Spleen (tissue), 11 donors: ENCODE measurements around the gene FOXK1. TPM values are rescaled to one million over a fixed set of nuclear protein-coding genes. Genes with fewer than 3 reads are reported as not detected.
A peak's percentile ranks its signal among the peaks of the same experiment; 100 is the strongest.

Experiments used
- DNase-seq: peaks from one replicate; pipeline ENCODE4 v3.0.0-alpha.2; 2020
- H3K27ac ChIP-seq, 8 donors: fragments of 200-600 bp; sonication (generic) in 7 of 8; 1 replicate in 4 of 8; 2 replicates in 4 of 8; pipeline versions ENCODE4 v1.5.0 to v1.8.0; 2016 to 2021; ENCODE audit warnings: inconsistent platforms in 4 of 8, mild to moderate bottlenecking in 4 of 8, moderate library complexity in 1 of 8
- H3K27me3 ChIP-seq, 7 donors: fragments of 200-600 bp; sonication (generic) in 6 of 7; replicated peaks in 1 of 7; 1 replicate in 4 of 7; 2 replicates in 3 of 7; pipeline versions ENCODE4 v1.5.0 to v1.8.0; 2016 to 2021; ENCODE audit warnings: inconsistent platforms in 3 of 7, mild to moderate bottlenecking in 1 of 7
- H3K36me3 ChIP-seq, 6 donors: fragments of 200-600 bp; sonication (generic) in 5 of 6; 1 replicate in 4 of 6; 2 replicates in 2 of 6; pipeline versions ENCODE4 v1.5.0 to v1.8.0; 2016 to 2021; ENCODE audit warnings: inconsistent platforms in 2 of 6
- H3K4me1 ChIP-seq, 6 donors: fragments of 200-600 bp; sonication (generic) in 5 of 6; 1 replicate in 3 of 6; 2 replicates in 3 of 6; pipeline versions ENCODE4 v1.5.0 to v1.8.0; 2016 to 2021; ENCODE audit warnings: inconsistent platforms in 3 of 6
- H3K4me3 ChIP-seq, 8 donors: fragments of 200-600 bp; sonication (generic) in 7 of 8; 1 replicate in 4 of 8; 2 replicates in 4 of 8; pipeline versions ENCODE4 v1.5.0 to v1.8.0; 2016 to 2021; ENCODE audit warnings: inconsistent platforms in 4 of 8, mild to moderate bottlenecking in 4 of 8, moderate library complexity in 2 of 8
- H3K9me3 ChIP-seq, 8 donors: fragments of 200-600 bp; sonication (generic) in 7 of 8; 1 replicate in 4 of 8; 2 replicates in 4 of 8; pipeline versions ENCODE4 v1.5.0 to v1.8.0; 2016 to 2021; ENCODE audit warnings: inconsistent platforms in 4 of 8
- CTCF ChIP-seq, 11 experiments: fragments of 200-600 bp in 7 of 11; fragments of 450-650 bp in 4 of 11; sonication (generic) in 4 of 11; IDR thresholded peaks in 8 of 11; conservative IDR thresholded peaks in 3 of 11; 1 replicate in 7 of 11; 2 replicates in 4 of 11; pipeline versions ENCODE4 v1.4.0 to v1.8.0; 2016 to 2021; ENCODE audit warnings: antibody characterized with exemption in 11 of 11, inconsistent platforms in 4 of 11, mild to moderate bottlenecking in 1 of 11
- POLR2A ChIP-seq, 3 donors: fragments of 450-650 bp; IDR thresholded peaks; one replicate each; pipeline ENCODE4 v1.5.1; 2017; ENCODE audit warnings: antibody characterized with exemption in 3 of 3, mild to moderate bottlenecking in 1 of 3
- POLR2AphosphoS5 ChIP-seq, 3 donors: sonication (generic); formaldehyde crosslinking; IDR thresholded peaks; one replicate each; pipeline ENCODE4 v1.5.1; 2017; ENCODE audit warnings: antibody characterized with exemption in 3 of 3
- WGBS, 5 donors: extraction: QIAGEN DNeasy Blood & Tissue Kit in 3 of 5; methylation state at CpG; one replicate each; pipeline versions ENCODE4 v1.1.5 to v1.1.7; 2013 to 2018; 5-methylcytosine and 5-hydroxymethylcytosine counted together
- intact Hi-C: fragments of 100-400 bp; cut with DNase I; formaldehyde crosslinking; loops from one replicate; pipeline ENCODE4 v1.15.0; 2023; ENCODE audit warnings: low total_unique reads
- polyA plus RNA-seq, 3 donors: library from polyadenylated mRNA; stranded (reverse); fragments of 200-250 nt; gene quantifications; one replicate each; pipeline ENCODE4 v1.2.1, GENCODE V29; 2013
- total RNA-seq, 7 donors: library from RNA; depleted of rRNA in 3 of 7; stranded (reverse); fragments of >200 nt in 3 of 7; fragmentation: NEBNext Ultra II Directional in 4 of 7; extraction: Animal tissue kit (Norgen Biotek cat#: 25700) in 4 of 7; gene quantifications; one replicate each; pipeline versions ENCODE4 v1.1.0 to v1.2.1, GENCODE V29; 2016 to 2021
- donor health status: healthy with polysubstance abuse.
- donor health status: DM: no; HTN: no; CAD: no; lungs with moderate emphysema.
- donor health status: DM: no; HTN: no; CAD: no.
- donor health status: Bipolar disorder and iron deficiency.
- donor health status: healthy.
- donor health status: DM: no; HTN: no; CAD: no.
- donor health status: DM: yes; HTN: yes; CAD: no.

FOXK1 gene
- total and polyA plus RNA-seq, 10 donors = 2.6 to 46.0 (median 34.8) TPM

- Histone ChIP-seq H3K27me3 (no peaks in the 10 kb centered on the region), H3K27ac (no peak overlapping the region), H3K9me3 (no peaks in the 10 kb centered on the region), H3K36me3 (peaks cover 0 to 90% (median 73%) of the 10 kb centered on the region in 6 donors), H3K4me3 (no peak overlapping the region), H3K4me1 (peaks cover 0 to 25% (median 13%) of the 10 kb centered on the region in 6 donors)
- intact Hi-C loops = loop anchor here (10.0 kb wide), 2 partner anchors 55 to 295 kb away; no protein-coding TSS in a partner anchor
- DNase-seq = no peak
- no peak for TF ChIP-seq CTCF (IDR thresholded peaks at IDR 0.05 in 8 of 11, conservative IDR thresholded peaks at IDR 0.05 in 3 of 11)
- no peak for TF ChIP-seq POLR2A (IDR thresholded peaks at IDR 0.05)
- TF ChIP-seq POLR2AphosphoS5 (IDR thresholded peaks at IDR 0.05) = no peak
- 93 to 96% (median 94%) methylated on average over 13 to 26 of the region's 26 CpGs for WGBS, 5 donors
These were observed 107.3 kb downstream of the FOXK1 start for GRCh38 chr7:4789194-4790077.

- 87 to 97% (median 93%) methylated on average over 9 of the region's 9 CpGs for WGBS, 5 donors
- intact Hi-C loops = loop anchor here (10.0 kb wide), 2 partner anchors 55 to 295 kb away; no protein-coding TSS in a partner anchor
These were observed 108.0 kb downstream of the FOXK1 start for GRCh38 chr7:4790078-4790465.

GRCh38 chr7:4790516-4790991 lies 108.5 kb downstream of the FOXK1 start:
- Histone ChIP-seq H3K4me3 (no peak overlapping the region), H3K27me3 (no peaks in the 10 kb centered on the region), H3K36me3 (peaks cover 0 to 82% (median 62%) of the 10 kb centered on the region in 6 donors), H3K4me1 (peaks cover 0 to 25% (median 13%) of the 10 kb centered on the region in 6 donors), H3K9me3 (no peaks in the 10 kb centered on the region), H3K27ac (peak overlapping the region in 1 of 8 donors; percentile 80)
- intact Hi-C loops = loop anchor here (10.0 kb wide), 2 partner anchors 56 to 294 kb away; no protein-coding TSS in a partner anchor
- DNase-seq = no peak
- TF ChIP-seq CTCF (IDR thresholded peaks at IDR 0.05 in 8 of 11, conservative IDR thresholded peaks at IDR 0.05 in 3 of 11) (no peak), POLR2AphosphoS5 (IDR thresholded peaks at IDR 0.05) (peak in 1 of 3 donors; percentile 20), POLR2A (IDR thresholded peaks at IDR 0.05) (no peak)
- 75 to 98% (median 96%) methylated on average over 5 to 24 of the region's 24 CpGs for WGBS, 5 donors

More at GRCh38 chr7:4790078-4790465, 108.0 kb downstream of the FOXK1 start:
- H3K27me3 ChIP-seq = no peaks in the 10 kb centered on the region
- H3K4me3 ChIP-seq = no peak overlapping the region
- H3K4me1 ChIP-seq = peaks cover 0 to 25% (median 13%) of the 10 kb centered on the region in 6 donors
- no peak for DNase-seq
- H3K27ac ChIP-seq = no peak overlapping the region
- no peaks in the 10 kb centered on the region for H3K9me3 ChIP-seq
- H3K36me3 ChIP-seq = peaks cover 0 to 87% (median 67%) of the 10 kb centered on the region in 6 donors
- TF ChIP-seq POLR2AphosphoS5 (IDR thresholded peaks at IDR 0.05) (no peak), CTCF (IDR thresholded peaks at IDR 0.05 in 8 of 11, conservative IDR thresholded peaks at IDR 0.05 in 3 of 11) (no peak), POLR2A (IDR thresholded peaks at IDR 0.05) (no peak)
